ENCODE results near the gene AGBL4.
A peak's percentile ranks its signal among the peaks of the same experiment; 100 is the strongest.

The AGBL4 gene

DNA sequence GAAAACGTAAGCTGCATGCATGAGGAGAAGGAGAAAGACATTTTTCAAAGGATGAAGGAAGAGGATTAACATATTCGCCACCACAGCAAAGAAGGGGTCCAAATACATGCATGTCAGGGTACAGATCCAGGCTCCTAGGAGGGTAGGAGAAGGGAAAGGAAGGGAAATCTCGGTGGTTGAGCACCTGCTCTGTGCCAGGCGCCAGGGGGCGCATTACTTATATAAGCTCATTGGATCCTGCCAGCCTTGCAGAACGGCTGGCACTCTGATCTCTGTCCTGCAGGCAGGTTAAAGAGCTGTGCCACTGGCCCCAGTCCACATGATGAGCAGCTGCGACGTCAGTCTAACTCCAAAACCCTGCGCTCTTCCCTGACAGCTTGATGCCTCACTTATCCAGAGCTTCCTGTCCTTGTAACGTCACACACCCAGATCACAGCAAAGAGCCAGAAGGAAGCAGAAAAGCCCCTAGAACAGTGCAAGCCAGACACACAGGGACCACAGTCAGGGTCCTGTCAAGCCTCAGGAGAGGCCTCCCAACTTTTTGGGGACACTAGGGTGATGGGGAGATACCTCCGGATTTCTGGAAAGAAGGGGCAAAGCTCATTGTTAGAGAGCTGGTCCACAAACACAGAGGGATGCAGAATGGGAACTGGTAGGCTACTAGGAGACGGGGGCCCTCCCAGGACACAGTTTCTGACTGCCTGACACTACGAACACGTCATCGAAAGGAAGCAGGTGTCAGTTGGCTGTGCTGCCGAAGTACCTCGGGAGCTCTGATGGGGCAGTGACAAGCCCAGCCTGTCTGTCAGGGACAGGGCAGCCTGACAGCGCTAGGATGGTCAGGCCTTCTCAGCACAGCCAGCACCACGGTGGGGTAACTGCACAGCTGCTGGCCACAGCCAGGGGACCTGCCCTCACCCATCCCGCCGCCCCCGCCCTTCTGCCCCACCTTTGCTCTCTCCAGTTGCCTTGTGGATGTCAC lies 1346.2 kb downstream of the AGBL4 start:
- ChIA-PET POLR2A (no interaction called here), CTCF (interaction anchor here (0.5 to 4.0 kb wide), 59 partner anchors 8 to 1664 kb away, joined by 3 to 48 read pairs (median 4); no protein-coding TSS in a partner anchor)
- H3K36me3 ChIP-seq (ENCODE audit: control insufficient read depth in 2 of 2, insufficient read depth in 1 of 2, low read length in 2 of 2), result no peaks in the 10 kb centered on the region
- no peaks in the 10 kb centered on the region for H3K9me3 ChIP-seq (ENCODE audit: control insufficient read depth, insufficient read depth, low read depth, low read length)
- H3K4me1 ChIP-seq (ENCODE audit: control insufficient read depth, insufficient read depth, low read length), result no peaks in the 10 kb centered on the region
- TF ChIP-seq ZNF654 (tag by site-specific recombination; IDR thresholded peaks at IDR 0.05; ENCODE audit: low read depth), result peak; percentile 22; the same call in 1 of the 2 replicates
- TF ChIP-seq, protein P1, sequence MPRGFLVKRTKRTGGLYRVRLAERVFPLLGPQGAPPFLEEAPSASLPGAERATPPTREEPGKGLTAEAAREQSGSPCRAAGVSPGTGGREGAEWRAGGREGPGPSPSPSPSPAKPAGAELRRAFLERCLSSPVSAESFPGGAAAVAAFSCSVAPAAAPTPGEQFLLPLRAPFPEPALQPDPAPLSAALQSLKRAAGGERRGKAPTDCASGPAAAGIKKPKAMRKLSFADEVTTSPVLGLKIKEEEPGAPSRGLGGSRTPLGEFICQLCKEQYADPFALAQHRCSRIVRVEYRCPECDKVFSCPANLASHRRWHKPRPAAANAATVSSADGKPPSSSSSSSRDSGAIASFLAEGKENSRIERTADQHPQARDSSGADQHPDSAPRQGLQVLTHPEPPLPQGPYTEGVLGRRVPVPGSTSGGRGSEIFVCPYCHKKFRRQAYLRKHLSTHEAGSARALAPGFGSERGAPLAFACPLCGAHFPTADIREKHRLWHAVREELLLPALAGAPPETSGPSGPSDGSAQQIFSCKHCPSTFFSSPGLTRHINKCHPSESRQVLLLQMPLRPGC (tag by site-specific recombination; IDR thresholded peaks at IDR 0.05), result no peak
- TF ChIP-seq ZSCAN30 (tag by site-specific recombination; IDR thresholded peaks at IDR 0.05), result no peak
- TF ChIP-seq HOXC10 (CRISPR knock-in tag; IDR thresholded peaks at IDR 0.05), result no peak
- TF ChIP-seq, protein P2, sequence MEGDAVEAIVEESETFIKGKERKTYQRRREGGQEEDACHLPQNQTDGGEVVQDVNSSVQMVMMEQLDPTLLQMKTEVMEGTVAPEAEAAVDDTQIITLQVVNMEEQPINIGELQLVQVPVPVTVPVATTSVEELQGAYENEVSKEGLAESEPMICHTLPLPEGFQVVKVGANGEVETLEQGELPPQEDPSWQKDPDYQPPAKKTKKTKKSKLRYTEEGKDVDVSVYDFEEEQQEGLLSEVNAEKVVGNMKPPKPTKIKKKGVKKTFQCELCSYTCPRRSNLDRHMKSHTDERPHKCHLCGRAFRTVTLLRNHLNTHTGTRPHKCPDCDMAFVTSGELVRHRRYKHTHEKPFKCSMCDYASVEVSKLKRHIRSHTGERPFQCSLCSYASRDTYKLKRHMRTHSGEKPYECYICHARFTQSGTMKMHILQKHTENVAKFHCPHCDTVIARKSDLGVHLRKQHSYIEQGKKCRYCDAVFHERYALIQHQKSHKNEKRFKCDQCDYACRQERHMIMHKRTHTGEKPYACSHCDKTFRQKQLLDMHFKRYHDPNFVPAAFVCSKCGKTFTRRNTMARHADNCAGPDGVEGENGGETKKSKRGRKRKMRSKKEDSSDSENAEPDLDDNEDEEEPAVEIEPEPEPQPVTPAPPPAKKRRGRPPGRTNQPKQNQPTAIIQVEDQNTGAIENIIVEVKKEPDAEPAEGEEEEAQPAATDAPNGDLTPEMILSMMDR (tag by site-specific recombination; IDR thresholded peaks at IDR 0.05), result peak; percentile 61; the same call in 1 of the 2 replicates
- TF ChIP-seq ZNF16 (tag by site-specific recombination; IDR thresholded peaks at IDR 0.05; ENCODE audit: low read depth), result no peak
- TF ChIP-seq, protein P3, sequence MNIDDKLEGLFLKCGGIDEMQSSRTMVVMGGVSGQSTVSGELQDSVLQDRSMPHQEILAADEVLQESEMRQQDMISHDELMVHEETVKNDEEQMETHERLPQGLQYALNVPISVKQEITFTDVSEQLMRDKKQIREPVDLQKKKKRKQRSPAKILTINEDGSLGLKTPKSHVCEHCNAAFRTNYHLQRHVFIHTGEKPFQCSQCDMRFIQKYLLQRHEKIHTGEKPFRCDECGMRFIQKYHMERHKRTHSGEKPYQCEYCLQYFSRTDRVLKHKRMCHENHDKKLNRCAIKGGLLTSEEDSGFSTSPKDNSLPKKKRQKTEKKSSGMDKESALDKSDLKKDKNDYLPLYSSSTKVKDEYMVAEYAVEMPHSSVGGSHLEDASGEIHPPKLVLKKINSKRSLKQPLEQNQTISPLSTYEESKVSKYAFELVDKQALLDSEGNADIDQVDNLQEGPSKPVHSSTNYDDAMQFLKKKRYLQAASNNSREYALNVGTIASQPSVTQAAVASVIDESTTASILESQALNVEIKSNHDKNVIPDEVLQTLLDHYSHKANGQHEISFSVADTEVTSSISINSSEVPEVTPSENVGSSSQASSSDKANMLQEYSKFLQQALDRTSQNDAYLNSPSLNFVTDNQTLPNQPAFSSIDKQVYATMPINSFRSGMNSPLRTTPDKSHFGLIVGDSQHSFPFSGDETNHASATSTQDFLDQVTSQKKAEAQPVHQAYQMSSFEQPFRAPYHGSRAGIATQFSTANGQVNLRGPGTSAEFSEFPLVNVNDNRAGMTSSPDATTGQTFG (tag by site-specific recombination; IDR thresholded peaks at IDR 0.05; ENCODE audit: borderline replicate concordance), result no peak
- TF ChIP-seq OVOL3 (tag by site-specific recombination; IDR thresholded peaks at IDR 0.05), result no peak
- TF ChIP-seq ZNF416 (tag by site-specific recombination; IDR thresholded peaks at IDR 0.05), result no peak
- no peak for TF ChIP-seq HOXD13 (CRISPR knock-in tag; IDR thresholded peaks at IDR 0.05; ENCODE audit: borderline replicate concordance)
- no peak for TF ChIP-seq MZF1 (tag by site-specific recombination; IDR thresholded peaks at IDR 0.05; ENCODE audit: borderline replicate concordance)
- no peak overlapping the region for H3K27ac ChIP-seq (ENCODE audit: extremely low read depth, low read depth, low read length)
- no peak overlapping the region for H3K4me3 ChIP-seq (ENCODE audit: low read depth, low read length)

GRCh38 chr1:48676822-48677221 lies 1346.9 kb downstream of the AGBL4 start:
- no peak overlapping the region for H3K4me3 ChIP-seq (ENCODE audit: low read depth, low read length)
- no peaks in the 10 kb centered on the region for H3K4me1 ChIP-seq (ENCODE audit: control insufficient read depth, insufficient read depth, low read length)
- CTCF ChIA-PET, result interaction anchor here (0.6 to 4.0 kb wide), 43 partner anchors 9 to 1665 kb away, joined by 3 to 48 read pairs (median 4); no protein-coding TSS in a partner anchor
- no peaks in the 10 kb centered on the region for H3K36me3 ChIP-seq (ENCODE audit: control insufficient read depth in 2 of 2, insufficient read depth in 1 of 2, low read length in 2 of 2)
- H3K27ac ChIP-seq (ENCODE audit: extremely low read depth, low read depth, low read length), result no peak overlapping the region
- POLR2A ChIA-PET, result no interaction called here
- H3K9me3 ChIP-seq (ENCODE audit: control insufficient read depth, insufficient read depth, low read depth, low read length), result no peaks in the 10 kb centered on the region
- TF ChIP-seq OVOL3 (tag by site-specific recombination; IDR thresholded peaks at IDR 0.05) (no peak), MEIS1 (CRISPR knock-in tag; IDR thresholded peaks at IDR 0.05; ENCODE audit: borderline replicate concordance) (no peak), HOXD13 (CRISPR knock-in tag; IDR thresholded peaks at IDR 0.05; ENCODE audit: borderline replicate concordance) (no peak), ZNF394 (tag by site-specific recombination; IDR thresholded peaks at IDR 0.05; ENCODE audit: borderline replicate concordance) (no peak), KLF1 (tag by site-specific recombination; IDR thresholded peaks at IDR 0.05) (no peak), SETDB1 (IDR thresholded peaks at IDR 0.05; ENCODE audit: insufficient read length, low read length) (no peak), HOXC10 (CRISPR knock-in tag; IDR thresholded peaks at IDR 0.05) (no peak), ZNF280D (tag by site-specific recombination; IDR thresholded peaks at IDR 0.05) (no peak), ZNF548 (tag by site-specific recombination; IDR thresholded peaks at IDR 0.05) (no peak), ZNF621 (tag by site-specific recombination; IDR thresholded peaks at IDR 0.05) (no peak), ZNF785 (tag by site-specific recombination; IDR thresholded peaks at IDR 0.05) (no peak), ZNF19 (tag by site-specific recombination; IDR thresholded peaks at IDR 0.05; ENCODE audit: low read depth) (no peak), ZNF211 (tag by site-specific recombination; IDR thresholded peaks at IDR 0.05; ENCODE audit: low read depth) (no peak)
- TF ChIP-seq, protein P4, sequence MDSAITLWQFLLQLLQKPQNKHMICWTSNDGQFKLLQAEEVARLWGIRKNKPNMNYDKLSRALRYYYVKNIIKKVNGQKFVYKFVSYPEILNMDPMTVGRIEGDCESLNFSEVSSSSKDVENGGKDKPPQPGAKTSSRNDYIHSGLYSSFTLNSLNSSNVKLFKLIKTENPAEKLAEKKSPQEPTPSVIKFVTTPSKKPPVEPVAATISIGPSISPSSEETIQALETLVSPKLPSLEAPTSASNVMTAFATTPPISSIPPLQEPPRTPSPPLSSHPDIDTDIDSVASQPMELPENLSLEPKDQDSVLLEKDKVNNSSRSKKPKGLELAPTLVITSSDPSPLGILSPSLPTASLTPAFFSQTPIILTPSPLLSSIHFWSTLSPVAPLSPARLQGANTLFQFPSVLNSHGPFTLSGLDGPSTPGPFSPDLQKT (IDR thresholded peaks at IDR 0.05; ENCODE audit: borderline replicate concordance, low read depth, low read length), result no peak

Data from HEK293 (cell line).